ENCODE data around the gene HBS1L.
"Not testable (repeated sequence)": the region's sequence is repeated elsewhere in the genome, so short reads cannot be mapped to it uniquely, and the experiment has no call there.

Gene HBS1L

DNA sequence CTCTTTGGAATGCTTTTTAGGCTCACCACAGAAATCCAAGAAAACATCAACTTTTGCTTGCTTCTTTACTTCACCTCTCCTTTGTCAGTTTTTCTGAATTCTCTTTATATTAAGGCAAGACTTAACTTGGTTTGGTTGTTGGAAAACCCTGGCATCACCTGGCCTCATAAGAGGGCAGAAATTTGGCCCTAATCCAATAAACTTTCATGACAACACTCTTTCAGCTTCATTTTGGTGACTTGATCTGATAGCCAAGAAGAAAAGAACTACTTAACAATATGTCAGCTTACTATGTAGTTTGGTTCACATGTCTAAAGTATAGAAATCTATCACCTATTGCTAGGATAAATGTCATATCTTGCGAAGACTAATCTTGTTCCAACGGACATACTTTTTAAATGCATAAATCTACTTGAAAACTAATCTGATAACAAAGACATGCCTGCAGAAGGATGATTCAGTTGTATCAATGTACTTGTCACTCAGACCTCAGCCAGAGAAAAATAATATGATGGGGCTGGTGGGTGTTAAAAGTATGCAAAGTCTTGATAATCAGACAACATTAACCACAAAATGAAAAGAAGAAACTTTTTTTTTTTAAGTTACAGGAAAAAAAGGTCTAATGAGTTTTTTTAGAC lies 19.3 kb upstream of the HBS1L start:
- DNase-seq: no peak

DNA sequence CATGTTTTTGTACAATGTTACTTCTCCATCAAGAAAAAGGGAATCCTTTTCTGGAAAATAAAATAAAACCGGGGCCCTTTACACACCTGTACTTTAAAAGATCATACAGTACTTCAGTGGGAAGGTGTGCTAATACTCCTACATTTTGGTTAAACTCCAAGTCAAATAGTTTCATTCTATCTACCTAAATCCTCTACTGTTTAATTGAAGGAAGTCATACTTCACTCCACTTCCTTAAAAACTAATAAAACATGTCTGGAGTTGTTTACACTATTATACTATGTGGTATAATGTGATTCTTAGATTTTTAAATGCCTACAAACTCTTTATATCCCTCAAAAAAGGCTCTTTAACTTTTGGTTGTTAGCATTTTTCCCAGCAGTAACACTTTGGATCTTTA lies 18.6 kb upstream of the HBS1L start:
- no peak for DNase-seq

DNA sequence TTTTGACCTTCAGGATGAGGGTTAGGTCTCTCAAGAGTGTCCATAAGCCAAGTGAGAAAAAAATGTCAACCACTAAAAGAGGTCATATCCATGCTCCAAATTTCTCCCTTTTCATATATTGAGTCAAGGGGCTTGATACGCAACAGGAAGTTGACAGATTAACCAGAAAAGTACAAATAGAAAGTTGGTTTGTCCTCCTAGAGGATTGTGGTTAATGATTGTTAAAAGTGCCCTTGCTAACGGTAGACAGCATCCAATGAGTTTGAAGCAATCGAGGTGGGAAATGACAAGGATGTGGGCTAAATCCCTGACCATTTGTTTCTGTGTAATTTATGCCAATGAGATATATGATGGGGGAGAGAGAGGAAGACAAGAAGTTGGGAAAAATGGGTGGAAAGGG lies 18.1 kb upstream of the HBS1L start:
- DNase-seq: no peak

DNA sequence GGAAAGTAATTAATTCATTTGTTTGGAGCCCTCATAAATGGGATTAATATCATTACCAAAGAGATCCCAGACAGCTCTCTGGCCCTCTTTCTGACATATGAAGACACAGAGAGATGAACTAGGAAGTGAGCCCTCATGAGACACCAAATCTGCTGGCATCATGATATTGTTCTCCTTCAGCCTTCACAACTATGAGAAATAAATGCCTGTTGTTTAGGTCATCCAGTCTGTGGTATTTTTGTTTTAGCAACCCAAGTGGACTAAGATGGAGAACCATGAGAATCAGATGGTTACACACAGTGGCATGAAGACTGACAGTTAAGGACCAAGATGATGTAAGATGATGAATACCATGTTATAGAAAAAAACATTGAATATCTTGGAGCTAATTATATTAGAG lies 16.9 kb upstream of the HBS1L start:
- DNase-seq: no peak

DNA sequence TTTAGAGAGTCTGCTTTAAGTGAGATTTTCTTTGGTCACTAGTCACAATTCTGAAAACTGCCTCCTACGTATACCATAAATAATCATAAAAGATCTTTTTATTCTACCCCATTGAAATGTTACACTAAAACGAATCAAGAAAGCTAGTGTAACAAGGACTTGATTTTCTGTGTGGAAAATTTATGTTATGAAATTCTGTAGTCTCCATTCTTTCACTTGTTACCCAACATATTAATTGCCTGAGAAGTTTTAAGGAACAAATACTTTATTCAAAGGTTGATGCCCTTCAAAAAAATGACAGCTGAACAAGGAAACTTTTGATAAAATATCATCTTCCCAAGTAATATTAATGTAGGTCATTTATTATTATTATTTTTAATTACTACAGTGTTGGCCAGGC lies 13.3 kb upstream of the HBS1L start:
- no peak for DNase-seq

DNA sequence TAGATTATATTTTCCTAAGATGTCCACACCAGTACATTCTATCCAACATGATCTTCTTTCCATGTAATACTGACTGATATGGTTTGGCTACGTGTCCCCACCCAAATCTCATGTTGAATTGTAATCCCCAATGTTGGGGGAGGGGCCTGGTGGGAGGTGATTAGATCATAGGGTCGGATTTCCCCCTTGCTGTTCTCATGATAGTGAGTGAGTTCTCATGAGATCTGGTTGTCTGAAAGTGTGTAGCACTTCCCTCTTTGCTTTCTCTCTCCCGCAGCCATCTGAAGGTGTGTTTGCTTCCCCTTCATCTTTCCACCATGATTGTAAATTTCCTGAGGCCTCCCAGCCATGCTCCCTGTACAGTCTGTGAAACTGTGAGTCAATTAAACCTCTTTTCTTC lies 12.2 kb upstream of the HBS1L start:
- no peak for DNase-seq

DNA sequence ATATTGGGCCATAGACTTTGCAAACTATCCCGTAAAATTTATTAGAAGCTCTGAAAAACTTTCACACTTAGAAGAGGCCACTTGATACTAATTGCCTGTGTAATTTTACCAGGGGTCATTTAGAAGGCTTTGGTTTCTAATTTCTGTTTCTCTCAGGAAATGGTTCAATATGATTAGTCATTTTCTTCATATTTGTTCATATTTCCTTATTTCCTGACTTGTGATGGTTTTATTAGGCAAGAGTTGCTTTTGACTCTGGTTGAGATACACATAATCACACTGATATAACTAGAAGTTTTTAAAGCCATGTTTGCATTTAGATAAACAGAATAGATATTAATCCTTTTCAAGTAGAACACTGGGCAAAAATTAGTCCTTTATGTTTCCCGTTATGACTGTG lies 11.8 kb upstream of the HBS1L start:
- DNase-seq: peak; percentile 89 to 91

DNA sequence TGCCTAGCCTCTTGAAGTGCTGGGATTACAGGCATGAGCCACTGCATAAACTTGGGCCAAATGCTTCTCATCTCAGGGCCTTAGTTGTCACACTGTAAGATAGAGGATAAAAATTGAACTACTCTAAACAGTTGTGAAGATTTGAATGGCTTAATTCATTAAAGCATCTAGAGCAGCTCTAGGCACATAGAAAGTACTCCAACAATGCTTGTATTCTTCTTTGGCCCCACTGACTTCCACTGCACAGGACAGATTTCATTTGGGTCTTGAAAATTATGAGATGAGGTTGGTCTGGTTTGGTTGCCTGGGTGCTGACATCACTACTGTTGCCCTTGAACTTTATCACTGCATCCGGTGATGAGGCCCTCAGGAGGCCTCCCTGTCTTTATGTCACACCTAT lies 10.0 kb upstream of the HBS1L start:
- no peak for DNase-seq

DNA sequence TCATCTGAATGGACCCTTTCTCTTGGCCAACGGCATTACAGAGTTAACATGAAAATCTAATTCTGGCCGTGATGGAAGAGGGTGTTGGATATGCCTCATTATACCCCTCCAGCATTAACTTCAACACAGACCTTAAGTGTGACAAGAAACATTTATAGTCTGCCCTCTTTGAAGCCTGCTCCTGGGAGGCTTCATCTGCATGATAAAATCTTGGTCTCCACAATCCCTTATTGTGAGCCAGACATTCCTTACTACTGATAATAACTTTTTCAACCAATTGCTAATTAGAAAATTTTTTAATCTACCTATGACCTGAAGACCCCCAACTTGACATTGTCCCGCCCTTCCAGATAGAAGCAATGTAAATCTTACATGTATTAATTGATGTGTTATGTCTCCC lies 9.3 kb upstream of the HBS1L start:
- DNase-seq: no peak

DNA sequence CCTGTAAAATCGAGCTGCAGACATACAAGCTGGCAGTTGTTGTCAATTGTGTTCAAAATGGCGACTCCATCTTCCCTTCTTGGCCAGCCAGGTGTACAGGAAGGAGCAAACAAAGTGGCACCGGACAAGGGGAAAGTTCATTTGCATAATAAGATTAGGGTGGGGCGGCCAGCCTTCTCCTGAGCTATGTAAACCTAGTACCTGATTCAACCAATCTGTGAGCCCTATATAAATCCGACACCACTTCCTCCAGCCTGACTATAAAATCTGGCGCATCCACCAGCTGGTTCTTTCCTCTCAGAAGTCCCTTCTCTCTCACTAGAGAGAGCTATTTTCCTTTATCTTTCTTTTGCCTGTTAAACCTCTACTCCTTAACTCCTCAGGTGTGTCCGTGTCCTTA lies 8.1 kb upstream of the HBS1L start:
- DNase-seq: no peak

DNA sequence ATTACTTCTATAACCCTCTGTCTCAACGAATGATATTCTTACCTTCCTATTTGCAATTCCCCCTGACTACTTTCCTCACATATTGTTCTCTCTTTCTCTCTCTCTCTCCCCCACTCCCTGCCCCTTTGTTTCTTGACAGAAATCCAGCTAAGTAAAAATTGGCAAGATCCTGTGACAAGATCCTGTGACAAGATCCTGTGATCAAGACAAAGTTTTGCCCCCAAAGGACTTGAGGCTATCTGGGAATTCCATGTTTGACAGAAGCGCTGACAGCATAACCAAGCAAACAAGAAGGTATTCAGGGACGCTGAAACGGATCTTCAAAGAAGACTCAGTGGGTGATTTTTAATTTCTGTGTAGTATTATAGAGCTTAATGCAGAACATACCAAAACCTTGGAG lies 5.5 kb upstream of the HBS1L start:
- no peak for DNase-seq

DNA sequence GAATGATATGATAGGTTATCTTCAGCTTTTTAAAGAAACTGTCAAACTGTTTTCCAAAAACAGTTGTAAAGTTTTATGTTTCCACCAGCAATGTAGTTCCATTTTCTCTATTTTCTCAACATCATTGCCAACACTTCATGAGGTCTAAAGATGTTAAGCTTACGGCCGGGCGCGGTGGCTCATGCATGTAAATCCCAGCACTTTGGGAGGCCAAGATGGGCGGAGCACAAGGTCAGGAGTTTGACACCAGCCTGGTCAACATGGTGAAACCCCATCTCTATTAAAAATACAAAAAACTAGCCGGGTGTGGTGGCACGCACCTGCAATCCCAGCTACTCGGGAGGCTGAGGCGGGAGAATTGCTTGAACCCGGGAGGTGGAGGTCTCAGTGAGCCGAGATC lies 3.7 kb upstream of the HBS1L start:
- DNase-seq: not testable (repeated sequence)

DNA sequence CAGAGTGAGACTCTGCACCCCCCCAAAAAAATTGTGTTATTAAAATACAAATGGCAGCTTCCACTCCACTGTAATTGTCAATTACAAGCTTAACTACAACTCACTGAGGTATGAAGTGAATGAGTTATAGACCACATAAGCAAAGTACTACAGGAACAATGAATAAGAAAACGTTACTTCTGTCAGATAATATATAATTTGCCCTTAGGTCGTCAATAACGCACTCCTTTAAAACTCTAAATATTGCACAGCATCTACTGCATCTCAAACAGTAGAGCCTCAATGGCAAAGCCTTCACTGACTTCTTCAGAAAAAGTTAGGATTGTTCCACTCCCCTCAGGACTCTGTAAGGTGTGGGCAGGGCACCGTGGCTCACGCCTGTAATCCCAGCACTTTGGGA lies 2.0 kb upstream of the HBS1L start:
- DNase-seq: no peak

DNA sequence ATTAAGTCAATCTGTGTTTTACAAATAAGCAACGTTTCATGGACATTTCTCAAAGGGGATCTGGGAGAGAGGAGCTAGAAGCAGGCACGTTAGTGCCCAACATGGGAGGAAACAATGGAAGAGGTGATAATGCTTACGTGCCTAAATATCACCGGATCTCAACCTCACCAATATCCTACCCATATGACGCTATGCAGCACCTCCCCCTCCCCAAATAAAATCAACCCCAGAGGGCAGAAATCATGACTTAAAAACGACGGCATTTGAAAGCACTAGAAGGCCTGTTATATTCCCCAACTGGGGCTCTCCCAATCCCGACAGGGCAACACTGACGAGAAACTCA lies 425 bp downstream of the HBS1L start:
- DNase-seq: no peak

DNA sequence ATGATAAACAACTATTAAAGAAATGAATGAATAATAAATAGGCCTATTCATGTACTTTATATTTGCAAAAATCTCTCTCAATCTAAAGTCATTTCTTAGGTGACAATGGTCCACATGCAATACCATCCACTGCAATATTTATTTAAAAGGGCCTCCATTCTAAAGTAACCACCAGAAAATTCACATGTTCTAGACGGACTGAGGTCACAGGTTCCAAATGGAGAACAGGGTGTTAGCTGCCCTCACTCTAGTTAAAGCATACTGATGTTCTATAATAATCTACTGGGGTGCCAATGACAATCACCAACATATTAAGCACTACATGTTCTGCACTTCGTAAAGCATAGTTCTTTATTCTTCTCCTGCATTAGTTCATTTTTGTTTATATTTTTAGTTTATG lies 1.2 kb downstream of the HBS1L start:
- peak; percentile 15 to 34 for DNase-seq

DNA sequence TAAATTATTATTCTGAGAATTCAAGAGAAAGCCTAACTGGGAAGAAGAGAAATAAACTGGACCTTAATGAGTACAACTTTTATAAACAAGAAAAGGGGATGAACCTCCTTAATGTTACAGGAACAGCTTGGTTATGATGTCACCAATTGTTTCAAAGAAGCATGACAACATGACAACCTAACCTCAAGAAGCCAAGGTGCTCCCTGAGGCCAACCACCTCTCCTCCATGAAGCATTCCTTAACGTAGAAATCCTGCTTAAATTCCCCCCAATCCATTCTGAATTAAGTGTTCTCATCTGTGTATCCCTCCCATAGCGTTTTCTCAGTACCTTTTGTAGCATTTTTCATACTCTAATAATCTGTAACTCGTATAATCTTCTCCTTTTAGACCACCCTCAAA lies 1.7 kb downstream of the HBS1L start:
- DNase-seq: no peak

DNA sequence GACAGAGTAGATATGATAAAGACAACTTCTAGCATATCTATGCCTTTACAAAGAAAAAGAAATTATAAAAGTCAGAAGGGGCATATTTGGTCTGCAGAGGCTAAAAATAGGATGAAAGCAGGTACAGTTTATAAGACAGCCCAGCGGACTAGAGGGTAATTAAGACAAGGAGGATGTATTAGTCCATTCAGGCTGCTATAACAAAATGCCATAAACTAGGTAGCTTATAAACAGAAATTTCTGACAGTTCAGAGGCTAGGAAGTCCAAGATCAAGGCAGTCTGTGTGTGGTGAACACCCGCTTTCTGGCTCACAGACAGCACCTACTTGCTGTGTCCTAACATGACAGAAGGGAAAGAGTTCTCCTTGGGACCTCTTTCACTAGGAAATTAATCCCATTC lies 5.7 kb downstream of the HBS1L start:
- DNase-seq: no peak

DNA sequence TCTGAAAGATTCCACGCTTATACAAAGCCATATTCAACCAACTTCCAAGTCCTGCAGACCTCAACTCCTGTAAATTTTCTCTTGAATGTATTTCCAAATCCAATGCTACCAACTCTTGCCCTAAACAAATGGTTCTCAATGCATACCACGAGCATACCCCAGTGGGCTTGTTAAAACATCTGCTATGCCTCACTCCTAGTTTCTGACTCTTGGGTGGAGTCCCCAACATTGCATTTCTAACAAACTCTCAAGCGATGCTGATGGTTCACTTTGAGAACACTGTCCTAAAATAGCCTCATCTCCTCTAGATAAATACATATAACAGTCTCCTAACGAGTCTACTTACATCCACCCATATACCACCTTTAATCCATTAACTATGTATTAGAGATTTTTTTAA lies 7.3 kb downstream of the HBS1L start:
- no peak for DNase-seq

DNA sequence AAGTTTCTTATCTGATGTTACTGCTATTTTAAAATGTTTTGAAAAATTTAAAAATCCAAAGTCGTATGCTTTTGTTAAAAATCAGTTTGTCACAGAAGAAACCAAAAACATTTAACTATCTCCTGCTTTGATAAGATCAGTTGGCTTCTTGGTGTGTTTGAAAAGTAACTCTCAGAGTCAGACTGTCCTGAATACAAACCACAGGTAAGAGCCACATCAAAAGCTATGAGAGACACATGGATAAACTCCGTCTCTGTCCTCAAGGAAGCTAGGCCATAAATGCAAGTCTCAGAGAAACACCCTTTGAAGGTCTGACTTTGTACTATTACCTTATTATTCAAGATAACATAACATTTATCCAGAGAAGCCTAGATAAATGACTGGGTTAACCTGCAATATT lies 7.7 kb downstream of the HBS1L start:
- no peak for DNase-seq

DNA sequence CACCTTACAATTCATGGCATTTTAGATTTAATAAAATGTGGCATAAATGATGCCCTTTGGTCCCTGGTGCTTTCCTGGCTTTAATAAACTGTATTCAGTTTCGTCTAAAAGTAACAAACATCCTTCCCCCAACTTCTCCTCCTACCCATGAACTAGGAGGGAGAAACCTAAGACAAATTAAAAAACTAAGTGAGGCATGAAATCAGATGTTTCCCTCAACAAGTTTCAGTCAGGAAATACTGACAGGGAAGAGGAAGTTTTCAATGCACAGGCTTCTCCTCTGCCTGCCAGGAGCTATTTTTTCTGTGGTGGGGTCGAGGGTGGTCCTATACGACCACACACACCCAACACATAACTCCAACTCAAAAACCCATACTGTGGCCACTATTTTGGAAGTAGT lies 10.0 kb downstream of the HBS1L start:
- no peak for DNase-seq

DNA sequence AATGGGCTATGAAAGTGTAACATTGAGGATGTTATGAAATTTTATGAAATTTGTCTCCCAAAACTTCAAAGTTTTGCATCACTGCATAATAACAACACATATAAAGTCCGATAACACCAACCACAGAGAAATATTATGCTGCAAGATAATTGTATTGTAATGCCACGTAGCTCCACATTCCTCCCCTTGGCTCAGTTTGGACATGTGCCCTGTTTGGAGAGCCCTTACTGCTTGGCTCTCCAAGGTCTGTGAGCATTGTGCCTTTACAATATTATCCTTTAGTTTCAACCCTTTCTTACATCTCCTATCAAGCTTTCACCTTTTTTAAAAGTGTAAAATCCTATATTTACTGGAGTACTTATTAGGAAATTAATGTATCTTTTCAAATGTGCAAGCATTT lies 10.8 kb downstream of the HBS1L start:
- DNase-seq: no peak

DNA sequence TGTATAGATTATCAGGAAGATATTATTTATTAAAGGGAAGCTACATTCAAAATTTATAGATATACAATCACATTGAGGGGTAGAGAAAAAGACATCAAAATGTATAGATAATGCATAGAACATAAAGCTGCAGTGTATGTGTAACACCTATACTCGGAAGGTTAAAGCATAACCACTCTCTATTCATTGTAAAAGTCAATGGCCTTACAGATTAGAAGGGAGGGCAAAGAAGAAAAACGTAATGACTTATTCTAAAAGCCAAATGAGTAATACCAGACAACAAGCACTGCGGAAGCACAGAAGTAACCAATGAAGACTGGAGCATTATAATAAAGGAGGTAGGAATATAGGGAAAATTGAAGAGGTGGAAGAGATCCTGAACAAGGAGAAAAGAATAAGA lies 11.3 kb downstream of the HBS1L start:
- DNase-seq: no peak

DNA sequence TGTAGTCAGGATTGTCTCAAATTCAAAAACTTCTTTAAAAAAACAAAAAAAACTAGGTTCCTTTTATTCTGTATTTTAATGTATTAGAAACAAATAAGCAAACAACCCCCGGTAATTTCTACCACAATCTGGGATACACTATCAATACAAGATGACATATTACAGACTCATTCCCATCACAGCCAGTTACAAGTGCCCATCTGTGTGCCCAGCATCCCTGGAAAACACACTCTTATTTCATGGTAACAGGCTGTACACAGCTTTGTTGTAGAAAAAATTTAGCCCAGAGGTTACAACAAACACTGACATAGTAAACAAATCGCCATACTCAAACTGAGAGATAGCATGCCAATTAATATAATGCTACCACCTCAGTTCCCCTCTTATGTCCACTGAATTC lies 16.3 kb downstream of the HBS1L start:
- DNase-seq: no peak

DNA sequence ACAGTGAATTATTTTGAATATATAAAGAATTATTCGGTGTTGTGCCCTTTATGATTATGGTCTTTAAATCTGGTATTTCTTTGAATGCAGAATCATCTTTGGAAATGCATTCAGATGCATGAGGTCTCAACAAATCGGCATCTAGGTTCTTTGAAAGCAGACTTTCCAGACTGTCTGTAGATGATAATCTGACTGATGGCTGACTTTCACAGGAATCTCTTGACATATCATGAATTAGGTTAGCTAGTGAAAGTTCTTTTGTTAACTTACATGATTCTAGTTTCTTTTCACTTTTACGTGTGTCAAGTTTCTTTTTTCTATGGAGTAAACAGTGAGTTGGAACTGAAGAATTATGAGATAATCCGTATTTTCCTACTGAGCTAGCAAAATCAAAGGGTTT lies 17.1 kb downstream of the HBS1L start:
- no peak for DNase-seq

DNA sequence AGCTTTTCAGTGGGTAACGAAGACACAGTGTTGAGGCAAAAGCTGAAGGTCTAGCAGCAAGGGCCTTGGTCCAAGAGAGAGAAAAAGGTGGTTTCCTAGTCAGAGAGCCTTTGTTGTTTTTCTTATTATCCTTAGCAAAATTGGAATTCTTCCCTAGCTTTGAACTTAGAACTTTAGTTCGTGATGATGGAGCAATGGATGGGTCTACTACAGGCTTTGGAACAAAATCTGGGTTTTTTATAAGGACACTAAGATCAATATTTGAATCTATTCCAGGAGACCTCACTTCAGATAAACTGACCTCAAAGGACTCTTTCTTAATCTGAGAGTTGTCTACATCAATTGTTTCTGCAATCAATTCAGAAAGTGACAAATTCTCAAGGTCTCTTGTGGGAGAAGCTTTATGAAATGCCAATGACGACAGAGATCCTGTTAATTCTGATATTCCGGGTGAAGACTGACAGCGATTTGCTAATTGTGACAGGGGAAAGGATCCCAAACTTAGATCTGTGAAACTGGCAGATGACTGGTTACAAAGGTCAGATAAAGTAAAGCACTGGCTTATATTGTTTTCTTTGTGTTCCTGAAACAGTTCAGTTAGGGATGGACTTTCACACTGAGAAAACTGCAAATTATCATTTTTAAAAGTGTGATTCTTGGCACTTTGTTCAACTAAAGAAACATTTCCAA lies 17.7 kb downstream of the HBS1L start:
- DNase-seq: no peak

DNA sequence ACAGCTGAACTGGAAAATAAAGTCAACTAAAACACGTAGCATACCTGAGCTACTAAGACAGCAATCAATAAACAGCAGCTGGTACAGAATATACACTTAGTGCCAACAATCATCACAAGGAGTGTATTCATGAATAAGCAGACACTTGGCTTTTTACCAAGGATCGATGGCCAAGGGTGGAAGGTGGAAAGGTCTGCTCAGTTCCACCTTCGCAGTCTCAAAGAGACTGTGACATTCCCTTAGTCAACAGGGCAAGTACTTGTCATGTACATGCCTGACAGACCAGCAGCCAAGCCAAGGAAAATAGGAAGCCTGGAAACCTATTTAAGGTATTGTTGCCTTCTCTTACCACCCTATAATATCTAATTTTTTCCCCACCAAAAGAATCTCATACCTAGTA lies 21.4 kb downstream of the HBS1L start:
- DNase-seq: no peak
